ENCODE results near the gene EHD4.

Gene EHD4

DNA sequence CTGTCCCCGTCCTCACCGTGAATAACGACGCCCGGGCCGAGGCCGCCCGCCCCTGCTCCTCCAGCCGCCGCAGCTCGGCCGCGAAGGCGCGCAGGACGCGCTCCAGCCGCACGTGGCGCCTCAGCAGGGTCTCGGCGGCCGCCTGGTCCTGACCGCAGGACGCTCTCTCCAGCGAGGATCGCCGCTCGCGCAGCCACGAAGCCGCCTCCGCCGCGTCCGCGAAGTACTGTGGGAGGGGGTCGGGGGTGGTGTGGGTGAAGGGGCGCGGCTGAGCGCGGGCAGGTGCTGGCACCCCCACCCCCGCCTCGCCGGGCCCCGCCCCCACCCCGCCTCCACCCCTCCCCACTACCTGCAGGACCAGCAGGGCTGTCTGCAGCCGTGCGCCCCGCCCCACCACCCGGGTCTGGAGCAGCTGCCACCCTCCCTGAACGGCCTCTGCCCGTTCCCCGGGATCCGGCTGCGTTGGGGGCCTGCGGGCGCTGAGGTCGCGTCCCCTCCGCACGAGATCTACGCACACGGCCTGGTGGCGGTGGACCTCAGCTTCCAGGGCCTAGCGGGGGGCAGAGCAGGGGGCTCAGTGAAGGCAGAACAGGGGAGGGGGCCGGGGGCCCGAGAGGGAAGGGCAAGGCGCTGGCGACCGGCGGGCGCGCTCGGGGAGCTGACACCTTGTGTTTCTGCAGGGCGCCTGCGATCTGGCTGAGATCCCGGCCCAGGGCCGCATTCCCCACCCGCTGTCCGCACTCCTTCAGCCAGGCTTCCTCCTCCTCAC lies 90.3 kb downstream of the EHD4 start:
- TF ChIP-seq, protein P1, sequence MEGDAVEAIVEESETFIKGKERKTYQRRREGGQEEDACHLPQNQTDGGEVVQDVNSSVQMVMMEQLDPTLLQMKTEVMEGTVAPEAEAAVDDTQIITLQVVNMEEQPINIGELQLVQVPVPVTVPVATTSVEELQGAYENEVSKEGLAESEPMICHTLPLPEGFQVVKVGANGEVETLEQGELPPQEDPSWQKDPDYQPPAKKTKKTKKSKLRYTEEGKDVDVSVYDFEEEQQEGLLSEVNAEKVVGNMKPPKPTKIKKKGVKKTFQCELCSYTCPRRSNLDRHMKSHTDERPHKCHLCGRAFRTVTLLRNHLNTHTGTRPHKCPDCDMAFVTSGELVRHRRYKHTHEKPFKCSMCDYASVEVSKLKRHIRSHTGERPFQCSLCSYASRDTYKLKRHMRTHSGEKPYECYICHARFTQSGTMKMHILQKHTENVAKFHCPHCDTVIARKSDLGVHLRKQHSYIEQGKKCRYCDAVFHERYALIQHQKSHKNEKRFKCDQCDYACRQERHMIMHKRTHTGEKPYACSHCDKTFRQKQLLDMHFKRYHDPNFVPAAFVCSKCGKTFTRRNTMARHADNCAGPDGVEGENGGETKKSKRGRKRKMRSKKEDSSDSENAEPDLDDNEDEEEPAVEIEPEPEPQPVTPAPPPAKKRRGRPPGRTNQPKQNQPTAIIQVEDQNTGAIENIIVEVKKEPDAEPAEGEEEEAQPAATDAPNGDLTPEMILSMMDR (IDR thresholded peaks at IDR 0.05; ENCODE audit: low read depth, low read length, missing control alignments) = no peak
- in situ Hi-C loops (cut with HindIII; ENCODE audit: low sequenced_read_pairs) = loop anchor here (25.0 kb wide), 1 partner anchor 95 kb away; no protein-coding TSS in a partner anchor
- H3K4me3 ChIP-seq (ENCODE audit: low read depth, low read length) = peak overlapping the region; percentile 15
- no peak for DNase-seq (ENCODE audit: low read depth)

DNA sequence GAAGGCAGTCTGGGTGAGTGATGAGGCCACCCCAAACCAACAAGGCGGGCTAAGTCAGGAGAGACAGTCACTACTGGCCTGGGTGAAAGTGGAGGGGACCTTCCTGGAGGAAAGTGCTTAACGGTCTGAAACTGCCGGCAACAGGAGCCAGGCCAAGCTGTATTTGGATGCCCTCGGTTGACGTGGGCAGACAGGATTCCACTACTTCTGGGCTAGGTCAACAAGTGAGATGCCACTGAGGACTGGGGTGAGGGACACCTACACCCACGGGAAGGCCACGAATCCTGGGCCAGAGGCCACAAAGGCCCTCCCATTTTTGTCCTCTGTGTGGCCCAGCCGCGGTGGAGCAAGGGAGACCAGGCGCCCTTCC lies 90.8 kb downstream of the EHD4 start:
- TF ChIP-seq, protein P1 (IDR thresholded peaks at IDR 0.05; ENCODE audit: low read depth, low read length, missing control alignments) = no peak
- H3K4me3 ChIP-seq (ENCODE audit: low read depth, low read length) = no peak overlapping the region
- in situ Hi-C loops (cut with HindIII; ENCODE audit: low sequenced_read_pairs) = loop anchor here (25.0 kb wide), 1 partner anchor 94 kb away; no protein-coding TSS in a partner anchor
- no peak for DNase-seq (ENCODE audit: low read depth)

DNA sequence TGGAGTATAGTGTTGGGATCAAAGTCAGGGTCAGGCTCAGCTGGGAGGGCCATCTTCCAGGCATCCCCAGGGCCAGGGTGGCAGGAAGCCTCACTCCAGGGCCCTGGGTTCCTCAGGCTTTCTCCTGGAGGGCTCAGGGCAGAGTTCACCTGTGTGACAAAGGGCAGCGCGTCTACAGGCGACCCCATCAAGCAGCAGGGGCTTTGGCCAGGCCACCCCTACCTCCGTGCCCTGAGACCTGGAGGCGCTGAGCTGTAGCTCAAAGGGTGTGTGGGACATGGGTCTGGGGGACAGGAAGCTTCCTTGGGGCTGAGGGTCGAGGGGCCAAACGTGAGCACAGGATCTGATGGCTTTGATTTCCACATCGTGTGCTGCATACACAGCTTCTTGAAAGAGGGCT lies 91.3 kb downstream of the EHD4 start:
- H3K4me3 ChIP-seq (ENCODE audit: low read depth, low read length) = no peak overlapping the region
- TF ChIP-seq, protein P1 (IDR thresholded peaks at IDR 0.05; ENCODE audit: low read depth, low read length, missing control alignments) = no peak

DNA sequence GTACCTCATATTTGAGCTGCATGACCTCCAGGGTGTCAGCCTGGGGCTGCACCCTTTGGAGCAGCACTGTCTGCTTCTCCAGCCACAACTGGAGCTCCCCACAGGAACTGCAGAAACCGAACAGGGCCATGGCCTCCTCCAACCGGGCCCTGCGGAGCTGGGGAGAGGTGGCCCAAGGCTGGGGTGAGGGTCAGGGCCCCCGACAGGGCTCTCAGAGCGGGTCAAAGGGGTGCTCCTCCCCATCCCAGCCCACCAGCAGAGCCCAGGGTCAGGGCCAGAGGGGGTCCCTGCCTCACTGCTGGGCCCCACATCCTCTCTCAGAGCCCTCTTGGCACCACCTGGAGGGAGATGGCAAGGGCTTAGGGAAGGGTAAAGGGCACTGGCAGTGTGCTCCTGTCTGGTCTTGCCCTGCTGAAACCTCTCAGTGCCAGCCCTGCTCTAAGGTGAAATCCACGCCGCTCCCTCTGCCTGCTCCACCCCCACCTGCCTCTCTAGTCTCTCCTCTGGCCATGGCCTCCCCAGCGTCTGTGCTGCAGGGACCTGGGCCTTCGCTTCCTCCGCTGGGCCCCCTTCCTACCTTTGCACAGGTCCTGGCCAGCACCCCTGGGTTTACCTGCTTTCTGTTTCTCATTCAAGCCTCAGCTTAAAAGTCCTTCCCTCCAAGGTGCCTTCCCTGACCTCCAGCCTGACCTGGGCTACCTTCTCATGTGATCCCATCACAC lies 92.0 kb downstream of the EHD4 start:
- DNase-seq (ENCODE audit: low read depth) = no peak
- in situ Hi-C loops (cut with HindIII; ENCODE audit: low sequenced_read_pairs) = loop anchor here (25.0 kb wide), 1 partner anchor 93 kb away; no protein-coding TSS in a partner anchor
- TF ChIP-seq, protein P1 (IDR thresholded peaks at IDR 0.05; ENCODE audit: low read depth, low read length, missing control alignments) = no peak
- no peak overlapping the region for H3K4me3 ChIP-seq (ENCODE audit: low read depth, low read length)

More for the DNA sequence above, 91.3 kb downstream of the EHD4 start:
- in situ Hi-C loops (cut with HindIII; ENCODE audit: low sequenced_read_pairs) = loop anchor here (25.0 kb wide), 1 partner anchor 94 kb away; no protein-coding TSS in a partner anchor
- DNase-seq (ENCODE audit: low read depth) = no peak

DNA sequence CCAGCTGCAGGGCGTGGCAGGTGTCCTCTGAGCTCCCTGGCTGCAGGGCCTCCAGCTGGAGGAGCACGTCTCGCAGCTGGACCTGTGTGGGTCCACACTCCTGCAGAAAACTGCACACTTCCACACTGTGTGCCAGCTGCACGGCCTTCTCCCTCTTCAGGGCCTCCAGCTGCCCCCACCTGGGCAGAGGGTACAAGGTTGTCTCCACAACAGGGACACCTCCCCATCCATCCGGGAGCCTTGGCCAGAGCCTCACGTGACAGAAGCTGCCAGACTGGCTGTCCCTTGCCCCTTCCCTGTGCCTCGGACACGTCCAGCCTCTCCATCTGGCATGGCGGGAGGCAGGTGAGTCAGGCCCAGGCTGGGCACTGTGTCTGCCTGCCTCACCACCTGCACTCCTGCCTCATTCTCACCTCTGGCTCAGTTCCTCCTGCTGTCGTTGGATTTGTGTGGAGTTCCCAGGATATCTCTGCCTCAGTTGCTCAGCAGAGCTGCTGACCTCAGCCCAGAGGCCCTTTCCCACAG lies 93.0 kb downstream of the EHD4 start:
- TF ChIP-seq, protein P1 (IDR thresholded peaks at IDR 0.05; ENCODE audit: low read depth, low read length, missing control alignments) = no peak
- in situ Hi-C loops (cut with HindIII; ENCODE audit: low sequenced_read_pairs) = loop anchor here (25.0 kb wide), 1 partner anchor 92 kb away; no protein-coding TSS in a partner anchor

DNA sequence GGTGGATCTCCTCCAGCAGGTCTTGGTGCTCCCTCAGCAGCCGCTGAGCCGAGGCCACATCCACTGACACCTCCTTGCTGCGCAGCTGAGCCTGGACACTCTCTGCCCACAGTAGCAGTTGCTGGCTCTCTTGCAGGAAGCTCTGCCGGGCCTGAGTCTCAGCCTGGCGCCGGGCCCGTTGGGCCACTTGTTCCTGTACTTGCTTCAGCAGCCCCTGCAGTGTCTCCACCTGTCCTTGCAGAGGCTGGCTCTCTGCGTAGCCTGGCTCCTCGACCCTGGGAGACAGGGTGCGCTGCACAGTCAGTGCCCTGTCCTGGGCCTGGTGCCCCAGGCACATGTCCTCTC lies 94.0 kb downstream of the EHD4 start:
- DNase-seq (ENCODE audit: low read depth) = no peak
- H3K4me3 ChIP-seq (ENCODE audit: low read depth, low read length) = no peak overlapping the region
- TF ChIP-seq, protein P1 (IDR thresholded peaks at IDR 0.05; ENCODE audit: low read depth, low read length, missing control alignments) = no peak
- in situ Hi-C loops (cut with HindIII; ENCODE audit: low sequenced_read_pairs) = loop anchor here (25.0 kb wide), 1 partner anchor 91 kb away; no protein-coding TSS in a partner anchor

More for the DNA sequence above, 93.0 kb downstream of the EHD4 start:
- no peak for DNase-seq (ENCODE audit: low read depth)
- no peak overlapping the region for H3K4me3 ChIP-seq (ENCODE audit: low read depth, low read length)

All from astrocyte of the cerebellum (primary cell).